ENCODE results near the gene APIP.

DNA sequence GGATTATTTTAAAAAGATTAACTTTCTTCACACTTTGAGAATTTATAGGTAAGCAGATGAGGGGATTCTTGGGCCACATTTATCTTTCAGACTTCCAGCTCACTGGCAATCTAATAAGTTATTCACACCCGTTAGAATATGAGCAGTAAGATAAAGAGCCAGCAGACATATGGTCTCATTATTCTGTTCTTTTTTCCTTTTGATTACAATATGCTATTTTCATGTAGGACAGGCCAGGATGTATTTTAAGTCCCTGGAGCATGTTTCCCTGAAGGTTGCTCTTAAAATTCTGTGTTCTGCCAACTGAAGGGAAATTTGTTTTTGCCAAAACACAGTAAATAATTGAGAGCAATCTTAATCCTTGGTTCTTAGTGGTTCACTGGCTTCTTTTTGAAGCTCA lies 22.4 kb upstream of the APIP start:
- TF ChIP-seq POLR2AphosphoS5 (IDR thresholded peaks at IDR 0.05), result no peak
- no peak for TF ChIP-seq POLR2A (IDR thresholded peaks at IDR 0.05; ENCODE audit: low read depth)
